Activated naive CD4-positive, alpha-beta T cell treated with anti-CD3 and anti-CD28 coated beads, Interleukin-2, amount 50 U/mL, for 24 hours (primary cell): Measurements from ENCODE around the gene COPS2.
"Not testable (repeated sequence)": the region's sequence is repeated elsewhere in the genome, so short reads cannot be mapped to it uniquely, and the experiment has no call there.

Experiments
- H3K27ac Mint-ChIP-seq: one replicate; pipeline ENCODE4 v1.8.0; 2021; ENCODE audit warnings: mild to moderate bottlenecking, mixed read lengths
- H3K27me3 Mint-ChIP-seq: one replicate; pipeline ENCODE4 v1.8.0; 2021; ENCODE audit warnings: mixed read lengths
- H3K36me3 Mint-ChIP-seq: one replicate; pipeline ENCODE4 v1.8.0; 2021; ENCODE audit warnings: mixed read lengths
- H3K4me1 Mint-ChIP-seq: one replicate; pipeline ENCODE4 v1.8.0; 2021; ENCODE audit warnings: mixed read lengths
- H3K4me3 Mint-ChIP-seq: one replicate; pipeline ENCODE4 v1.8.0; 2021; ENCODE audit warnings: mild to moderate bottlenecking, mixed read lengths
- H3K9me3 Mint-ChIP-seq: one replicate; pipeline ENCODE4 v1.8.0; 2021; ENCODE audit warnings: mixed read lengths

The COPS2 gene

GRCh38 chr15:49093252-49094105 is 61.9 kb downstream of the COPS2 start:
- H3K4me1 Mint-ChIP-seq, result no peaks in the 10 kb centered on the region
- no peaks in the 10 kb centered on the region for H3K9me3 Mint-ChIP-seq
- H3K36me3 Mint-ChIP-seq, result peaks cover 3% of the 10 kb centered on the region
- H3K27ac Mint-ChIP-seq, result no peak overlapping the region
- H3K27me3 Mint-ChIP-seq, result no peaks in the 10 kb centered on the region
- H3K4me3 Mint-ChIP-seq, result no peak overlapping the region

- Mint-ChIP-seq H3K9me3 (no peaks in the 10 kb centered on the region), H3K27ac (no peak overlapping the region), H3K4me3 (no peak overlapping the region), H3K36me3 (no peaks in the 10 kb centered on the region), H3K4me1 (no peaks in the 10 kb centered on the region), H3K27me3 (no peaks in the 10 kb centered on the region)
Measured at GRCh38 chr15:49088996-49089395, 66.4 kb downstream of the COPS2 start.

- Mint-ChIP-seq H3K4me3 (no peak overlapping the region), H3K27me3 (no peaks in the 10 kb centered on the region), H3K9me3 (no peaks in the 10 kb centered on the region), H3K27ac (no peak overlapping the region), H3K4me1 (no peaks in the 10 kb centered on the region), H3K36me3 (no peaks in the 10 kb centered on the region)
Measured at GRCh38 chr15:49085696-49086459, 69.5 kb downstream of the COPS2 start.

- H3K4me1 Mint-ChIP-seq, result no peaks in the 10 kb centered on the region
- no peaks in the 10 kb centered on the region for H3K27me3 Mint-ChIP-seq
- no peak overlapping the region for H3K4me3 Mint-ChIP-seq
- H3K27ac Mint-ChIP-seq, result no peak overlapping the region
- no peaks in the 10 kb centered on the region for H3K36me3 Mint-ChIP-seq
- no peaks in the 10 kb centered on the region for H3K9me3 Mint-ChIP-seq
Measured at GRCh38 chr15:49084285-49084570, 71.2 kb downstream of the COPS2 start.

- Mint-ChIP-seq H3K9me3 (no peaks in the 10 kb centered on the region), H3K4me1 (no peaks in the 10 kb centered on the region), H3K27ac (no peak overlapping the region), H3K4me3 (no peak overlapping the region), H3K27me3 (no peaks in the 10 kb centered on the region), H3K36me3 (no peaks in the 10 kb centered on the region)
Measured at GRCh38 chr15:49083401-49084284, 71.8 kb downstream of the COPS2 start.

- Mint-ChIP-seq H3K4me3 (no peak overlapping the region), H3K4me1 (no peaks in the 10 kb centered on the region), H3K27me3 (no peaks in the 10 kb centered on the region), H3K9me3 (no peaks in the 10 kb centered on the region), H3K27ac (no peak overlapping the region), H3K36me3 (no peaks in the 10 kb centered on the region)
Measured at GRCh38 chr15:49082960-49083359, 72.4 kb downstream of the COPS2 start.

GRCh38 chr15:49079340-49080039 is 75.9 kb downstream of the COPS2 start:
- H3K27me3 Mint-ChIP-seq, result no peaks in the 10 kb centered on the region
- H3K27ac Mint-ChIP-seq, result no peak overlapping the region
- no peaks in the 10 kb centered on the region for H3K9me3 Mint-ChIP-seq
- H3K4me1 Mint-ChIP-seq, result no peaks in the 10 kb centered on the region
- H3K4me3 Mint-ChIP-seq, result no peak overlapping the region
- no peaks in the 10 kb centered on the region for H3K36me3 Mint-ChIP-seq

- no peak overlapping the region for H3K27ac Mint-ChIP-seq
- no peaks in the 10 kb centered on the region for H3K36me3 Mint-ChIP-seq
- H3K9me3 Mint-ChIP-seq, result no peaks in the 10 kb centered on the region
- no peak overlapping the region for H3K4me3 Mint-ChIP-seq
- no peaks in the 10 kb centered on the region for H3K27me3 Mint-ChIP-seq
- no peaks in the 10 kb centered on the region for H3K4me1 Mint-ChIP-seq
Measured at GRCh38 chr15:49075881-49076280, 79.5 kb downstream of the COPS2 start.

- H3K4me3 Mint-ChIP-seq, H3K9me3 Mint-ChIP-seq: not testable (repeated sequence)
Measured at GRCh38 chr15:49074589-49075287, 80.7 kb downstream of the COPS2 start.

More at GRCh38 chr15:49074589-49075287, 80.7 kb downstream of the COPS2 start:
- H3K4me1 Mint-ChIP-seq, H3K27ac Mint-ChIP-seq, H3K27me3 Mint-ChIP-seq, H3K36me3 Mint-ChIP-seq: not testable (repeated sequence)
